ENCODE measurements around the gene ZNF474.

The ZNF474 gene

DNA sequence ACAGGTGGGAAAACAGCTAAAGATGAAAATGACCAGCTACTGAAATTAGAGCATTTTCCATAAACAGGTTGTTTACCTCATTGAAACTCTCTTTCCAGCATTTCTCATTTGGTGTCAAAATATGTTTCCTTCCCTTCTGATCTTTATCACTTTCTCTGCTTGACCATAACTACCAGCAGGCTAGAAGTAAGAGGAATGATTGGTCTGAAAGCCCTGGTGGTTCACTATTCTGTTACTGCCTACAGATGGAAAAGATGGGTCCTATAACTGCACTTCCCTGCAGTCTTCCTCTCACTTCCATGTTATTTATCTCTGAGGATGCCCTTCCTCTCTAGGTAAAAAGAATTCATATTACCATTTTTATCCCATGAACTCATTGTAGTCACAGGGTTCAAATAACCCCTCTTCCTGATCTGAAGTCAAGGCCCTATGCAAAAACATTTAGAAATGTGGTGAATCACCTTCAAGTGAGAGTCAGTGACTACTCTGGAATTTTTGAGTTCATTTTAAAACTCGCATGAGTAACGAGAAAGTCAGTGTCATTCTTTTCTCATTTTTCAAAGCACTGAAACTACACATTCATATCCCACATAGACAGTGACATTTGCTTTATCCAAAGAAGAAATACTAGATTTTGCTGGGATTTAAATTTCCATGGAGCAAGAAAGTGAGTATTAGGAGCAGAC is 51.7 kb downstream of the ZNF474 start:
- Histone ChIP-seq H3K4me3 (IDR thresholded peaks at IDR 0.05; ENCODE audit: insufficient read depth, low read depth, low read length) (no peak overlapping the region), H3K27ac (no peak overlapping the region), H3K36me3 (ENCODE audit: insufficient read depth) (no peaks in the 10 kb centered on the region), H3K79me2 (ENCODE audit: insufficient read depth, low read depth) (no peaks in the 10 kb centered on the region), H4K20me1 (ENCODE audit: insufficient read depth) (no peaks in the 10 kb centered on the region), H3K9ac (no peak overlapping the region), H3K4me1 (ENCODE audit: low read depth, poor library complexity, severe bottlenecking) (no peaks in the 10 kb centered on the region), H2AFZ (ENCODE audit: low read depth) (no peak overlapping the region), H3K4me2 (no peak overlapping the region), H3K27me3 (ENCODE audit: insufficient read depth, low read depth) (no peaks in the 10 kb centered on the region)
- TF ChIP-seq, protein P1, sequence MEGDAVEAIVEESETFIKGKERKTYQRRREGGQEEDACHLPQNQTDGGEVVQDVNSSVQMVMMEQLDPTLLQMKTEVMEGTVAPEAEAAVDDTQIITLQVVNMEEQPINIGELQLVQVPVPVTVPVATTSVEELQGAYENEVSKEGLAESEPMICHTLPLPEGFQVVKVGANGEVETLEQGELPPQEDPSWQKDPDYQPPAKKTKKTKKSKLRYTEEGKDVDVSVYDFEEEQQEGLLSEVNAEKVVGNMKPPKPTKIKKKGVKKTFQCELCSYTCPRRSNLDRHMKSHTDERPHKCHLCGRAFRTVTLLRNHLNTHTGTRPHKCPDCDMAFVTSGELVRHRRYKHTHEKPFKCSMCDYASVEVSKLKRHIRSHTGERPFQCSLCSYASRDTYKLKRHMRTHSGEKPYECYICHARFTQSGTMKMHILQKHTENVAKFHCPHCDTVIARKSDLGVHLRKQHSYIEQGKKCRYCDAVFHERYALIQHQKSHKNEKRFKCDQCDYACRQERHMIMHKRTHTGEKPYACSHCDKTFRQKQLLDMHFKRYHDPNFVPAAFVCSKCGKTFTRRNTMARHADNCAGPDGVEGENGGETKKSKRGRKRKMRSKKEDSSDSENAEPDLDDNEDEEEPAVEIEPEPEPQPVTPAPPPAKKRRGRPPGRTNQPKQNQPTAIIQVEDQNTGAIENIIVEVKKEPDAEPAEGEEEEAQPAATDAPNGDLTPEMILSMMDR (conservative IDR thresholded peaks at IDR 0.05; ENCODE audit: low read depth, low read length) = no peak

- Histone ChIP-seq H3K79me2 (ENCODE audit: insufficient read depth, low read depth) (no peaks in the 10 kb centered on the region), H3K9ac (no peak overlapping the region)
Measured at GRCh38 chr5:122181863-122182262, 52.5 kb downstream of the ZNF474 start.

DNA sequence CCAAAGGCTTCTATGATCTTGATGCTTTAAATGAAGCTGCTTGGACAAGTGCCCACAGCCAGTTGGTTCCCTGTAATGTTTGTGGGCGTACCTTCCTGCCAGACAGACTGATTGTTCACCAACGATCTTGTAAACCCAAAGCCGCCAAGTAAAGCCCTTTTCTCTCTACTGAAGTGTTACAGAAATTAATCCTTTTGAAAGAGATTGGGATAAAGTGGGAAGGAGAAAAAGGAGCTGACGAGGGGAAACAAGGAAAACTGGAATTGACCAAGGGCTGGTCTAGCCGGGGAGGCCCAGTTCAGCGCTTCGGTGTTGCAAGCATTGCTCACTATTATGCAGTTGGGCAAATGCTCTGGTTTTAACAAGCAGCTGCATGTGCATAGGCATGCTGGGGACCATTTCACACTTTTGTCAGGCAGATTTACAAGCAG is 53.2 kb downstream of the ZNF474 start:
- no peak overlapping the region for H3K4me3 ChIP-seq (IDR thresholded peaks at IDR 0.05; ENCODE audit: insufficient read depth, low read depth, low read length)
- TF ChIP-seq, protein P1 (conservative IDR thresholded peaks at IDR 0.05; ENCODE audit: low read depth, low read length) = no peak
- no peak overlapping the region for H3K27ac ChIP-seq
- no peak overlapping the region for H3K4me2 ChIP-seq
- no peaks in the 10 kb centered on the region for H3K79me2 ChIP-seq (ENCODE audit: insufficient read depth, low read depth)
- H3K4me1 ChIP-seq (ENCODE audit: low read depth, poor library complexity, severe bottlenecking) = no peaks in the 10 kb centered on the region
- H4K20me1 ChIP-seq (ENCODE audit: insufficient read depth) = no peaks in the 10 kb centered on the region
- no peak overlapping the region for H3K9ac ChIP-seq
- no peaks in the 10 kb centered on the region for H3K36me3 ChIP-seq (ENCODE audit: insufficient read depth)
- no peaks in the 10 kb centered on the region for H3K27me3 ChIP-seq (ENCODE audit: insufficient read depth, low read depth)
- no peak overlapping the region for H2AFZ ChIP-seq (ENCODE audit: low read depth)

More at GRCh38 chr5:122181863-122182262, 52.5 kb downstream of the ZNF474 start:
- Histone ChIP-seq H4K20me1 (ENCODE audit: insufficient read depth) (no peaks in the 10 kb centered on the region), H3K27ac (no peak overlapping the region), H2AFZ (ENCODE audit: low read depth) (no peak overlapping the region), H3K4me3 (IDR thresholded peaks at IDR 0.05; ENCODE audit: insufficient read depth, low read depth, low read length) (no peak overlapping the region), H3K27me3 (ENCODE audit: insufficient read depth, low read depth) (no peaks in the 10 kb centered on the region), H3K4me1 (ENCODE audit: low read depth, poor library complexity, severe bottlenecking) (no peaks in the 10 kb centered on the region), H3K36me3 (ENCODE audit: insufficient read depth) (no peaks in the 10 kb centered on the region), H3K4me2 (no peak overlapping the region)
- TF ChIP-seq, protein P1 (conservative IDR thresholded peaks at IDR 0.05; ENCODE audit: low read depth, low read length) = no peak

GRCh38 chr5:122183098-122183787 is 53.9 kb downstream of the ZNF474 start:
- H4K20me1 ChIP-seq (ENCODE audit: insufficient read depth) = no peaks in the 10 kb centered on the region
- H3K9ac ChIP-seq = no peak overlapping the region
- no peak overlapping the region for H3K4me2 ChIP-seq
- TF ChIP-seq, protein P1 (conservative IDR thresholded peaks at IDR 0.05; ENCODE audit: low read depth, low read length) = no peak
- H2AFZ ChIP-seq (ENCODE audit: low read depth) = no peak overlapping the region
- H3K36me3 ChIP-seq (ENCODE audit: insufficient read depth) = no peaks in the 10 kb centered on the region
- H3K4me1 ChIP-seq (ENCODE audit: low read depth, poor library complexity, severe bottlenecking) = no peaks in the 10 kb centered on the region
- no peak overlapping the region for H3K27ac ChIP-seq
- no peaks in the 10 kb centered on the region for H3K27me3 ChIP-seq (ENCODE audit: insufficient read depth, low read depth)
- no peak overlapping the region for H3K4me3 ChIP-seq (IDR thresholded peaks at IDR 0.05; ENCODE audit: insufficient read depth, low read depth, low read length)
- no peaks in the 10 kb centered on the region for H3K79me2 ChIP-seq (ENCODE audit: insufficient read depth, low read depth)
